ENCODE data around the gene TSPAN9. TPM values are rescaled to one million over a fixed set of nuclear protein-coding genes. Genes with fewer than 3 reads are reported as not detected.

Gene TSPAN9
- total and polyA plus RNA-seq, 9 of the 15 experiments (the other 6 are each of a cell fraction or from before 2014, with no cell fraction given) = 0.23 to 2.1 (median 0.60) TPM; not detected in 2

DNA sequence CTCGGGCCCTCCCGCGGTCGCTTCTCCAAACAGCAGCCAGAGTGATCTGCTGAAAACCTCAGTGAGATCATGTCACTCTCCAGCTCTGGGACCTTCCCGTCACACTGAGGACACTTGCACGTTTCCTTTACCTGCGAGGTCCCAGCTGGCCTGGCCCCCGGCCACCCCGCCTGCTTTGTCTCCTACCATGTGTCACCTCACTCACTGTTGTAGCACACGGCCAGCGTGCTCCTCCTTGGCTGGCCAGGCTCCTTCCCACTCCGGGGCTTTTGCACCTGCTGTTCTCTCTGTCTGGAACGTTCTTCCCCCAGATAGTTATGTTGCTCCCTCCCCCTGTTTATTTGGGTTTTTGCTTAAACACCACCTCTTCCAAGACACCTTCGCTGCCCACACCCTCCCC is 199.0 kb downstream of the TSPAN9 start:
- no peaks in the 10 kb centered on the region for H3K9me1 ChIP-seq (ENCODE audit: control insufficient read depth, insufficient read depth, low read length)
- intact Hi-C loops (cut with micrococcal nuclease) (loop anchor here (10.0 kb wide), 2 partner anchors 71 to 201 kb away; partner anchors contain the start of gene TSPAN9), in situ Hi-C loops (cut with MboI) (no loop called here)
- no peak; the same call in 2 of the 3 replicates for ATAC-seq
- CTCF ChIA-PET (ENCODE audit: low intra/inter-chr PET ratio) = interaction anchor here (1.9 kb wide), 1 partner anchor 141 kb away, joined by 6 read pairs; no protein-coding TSS in a partner anchor
- peaks cover 2 to 47% of the 10 kb centered on the region in 2 experiments; a peak in 3 of 5 replicates for H3K27me3 ChIP-seq (ENCODE audit: control insufficient read depth in 2 of 2, insufficient read depth in 2 of 2, low read length in 2 of 2)
- no peak overlapping the region for H3K9ac ChIP-seq (ENCODE audit: insufficient read depth in 1 of 2, low read depth in 2 of 2, low read length in 2 of 2)
- peaks cover 5% of the 10 kb centered on the region; the same call in 1 of the 2 replicates for H4K20me1 ChIP-seq (replicated peaks; ENCODE audit: control insufficient read depth, insufficient read depth, low read length)
- no TSS peak for BruUV-seq (replicated peaks)
- no peak for DNase-seq (ENCODE audit: extremely low read depth in 1 of 4, low spot score in 3 of 4)
- 0% methylated on average over 11 of the region's 14 CpGs for WGBS (ENCODE audit: insufficient coverage, low coverage, missing lambda C conversion rate)
- H3K4me1 ChIP-seq (replicated peaks in 1 of 2; ENCODE audit: control insufficient read depth in 2 of 2, insufficient read depth in 2 of 2, low read length in 2 of 2) = no peaks in the 10 kb centered on the region
- POLR2A ChIA-PET = no interaction called here
- H3K79me2 ChIP-seq (ENCODE audit: control insufficient read depth, insufficient read depth, low read length) = no peaks in the 10 kb centered on the region
- no peak overlapping the region for H3K4me2 ChIP-seq (ENCODE audit: insufficient read depth, low read length)
- no peak overlapping the region for H3K27ac ChIP-seq (ENCODE audit: extremely low read depth, low read depth, low read length)
- no peaks in the 10 kb centered on the region for H3K9me3 ChIP-seq (replicated peaks; ENCODE audit: control insufficient read depth, insufficient read depth, low read depth, low read length)
- H3K4me3 ChIP-seq = no peak overlapping the region
- FAIRE-seq = no peak
- H2AFZ ChIP-seq (ENCODE audit: low read depth, low read length) = no peak overlapping the region
- no peak for TF ChIP-seq RBM22 (IDR thresholded peaks at IDR 0.05; ENCODE audit: low read depth, low read length, poor library complexity, severe bottlenecking)
- TF ChIP-seq, protein P1, sequence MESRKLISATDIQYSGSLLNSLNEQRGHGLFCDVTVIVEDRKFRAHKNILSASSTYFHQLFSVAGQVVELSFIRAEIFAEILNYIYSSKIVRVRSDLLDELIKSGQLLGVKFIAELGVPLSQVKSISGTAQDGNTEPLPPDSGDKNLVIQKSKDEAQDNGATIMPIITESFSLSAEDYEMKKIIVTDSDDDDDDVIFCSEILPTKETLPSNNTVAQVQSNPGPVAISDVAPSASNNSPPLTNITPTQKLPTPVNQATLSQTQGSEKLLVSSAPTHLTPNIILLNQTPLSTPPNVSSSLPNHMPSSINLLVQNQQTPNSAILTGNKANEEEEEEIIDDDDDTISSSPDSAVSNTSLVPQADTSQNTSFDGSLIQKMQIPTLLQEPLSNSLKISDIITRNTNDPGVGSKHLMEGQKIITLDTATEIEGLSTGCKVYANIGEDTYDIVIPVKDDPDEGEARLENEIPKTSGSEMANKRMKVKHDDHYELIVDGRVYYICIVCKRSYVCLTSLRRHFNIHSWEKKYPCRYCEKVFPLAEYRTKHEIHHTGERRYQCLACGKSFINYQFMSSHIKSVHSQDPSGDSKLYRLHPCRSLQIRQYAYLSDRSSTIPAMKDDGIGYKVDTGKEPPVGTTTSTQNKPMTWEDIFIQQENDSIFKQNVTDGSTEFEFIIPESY (CRISPR knock-in tag; IDR thresholded peaks at IDR 0.05) = no peak
- TF ChIP-seq KAT7 (CRISPR knock-in tag; IDR thresholded peaks at IDR 0.05; ENCODE audit: borderline replicate concordance) = no peak
- TF ChIP-seq SNRNP70 (optimal IDR thresholded peaks at IDR 0.05; ENCODE audit: low read depth, low read length) = no peak
- no peak for TF ChIP-seq ZC3H11A (IDR thresholded peaks at IDR 0.05; ENCODE audit: low read depth, low read length)
- TF ChIP-seq ZNF75A (CRISPR knock-in tag; IDR thresholded peaks at IDR 0.05) = no peak
- TF ChIP-seq SP1 (CRISPR knock-in tag; IDR thresholded peaks at IDR 0.05) = no peak
- no peak for TF ChIP-seq LCOR (CRISPR knock-in tag; IDR thresholded peaks at IDR 0.05)
- TF ChIP-seq ARID2 (IDR thresholded peaks at IDR 0.05) = no peak
- TF ChIP-seq, protein P2, sequence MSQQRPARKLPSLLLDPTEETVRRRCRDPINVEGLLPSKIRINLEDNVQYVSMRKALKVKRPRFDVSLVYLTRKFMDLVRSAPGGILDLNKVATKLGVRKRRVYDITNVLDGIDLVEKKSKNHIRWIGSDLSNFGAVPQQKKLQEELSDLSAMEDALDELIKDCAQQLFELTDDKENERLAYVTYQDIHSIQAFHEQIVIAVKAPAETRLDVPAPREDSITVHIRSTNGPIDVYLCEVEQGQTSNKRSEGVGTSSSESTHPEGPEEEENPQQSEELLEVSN (IDR thresholded peaks at IDR 0.05; ENCODE audit: borderline replicate concordance in 1 of 2, extremely low read depth in 1 of 2, insufficient read depth in 1 of 2, insufficient read length in 1 of 2, low read depth in 1 of 2, low read length in 1 of 2, poor library complexity in 1 of 2, severe bottlenecking in 1 of 2) = no peak
- no peak for TF ChIP-seq KDM5B (IDR thresholded peaks at IDR 0.05; ENCODE audit: insufficient replicate concordance, low read depth, low read length)
- H3K36me3 ChIP-seq (ENCODE audit: control insufficient read depth, insufficient read depth, low read length) = no peaks in the 10 kb centered on the region

Data from K562 (cell line).